ENCODE measurements around the gene CDKL4.
"Not testable (repeated sequence)": the region's sequence is repeated elsewhere in the genome, so short reads cannot be mapped to it uniquely, and the experiment has no call there.

The CDKL4 gene

DNA sequence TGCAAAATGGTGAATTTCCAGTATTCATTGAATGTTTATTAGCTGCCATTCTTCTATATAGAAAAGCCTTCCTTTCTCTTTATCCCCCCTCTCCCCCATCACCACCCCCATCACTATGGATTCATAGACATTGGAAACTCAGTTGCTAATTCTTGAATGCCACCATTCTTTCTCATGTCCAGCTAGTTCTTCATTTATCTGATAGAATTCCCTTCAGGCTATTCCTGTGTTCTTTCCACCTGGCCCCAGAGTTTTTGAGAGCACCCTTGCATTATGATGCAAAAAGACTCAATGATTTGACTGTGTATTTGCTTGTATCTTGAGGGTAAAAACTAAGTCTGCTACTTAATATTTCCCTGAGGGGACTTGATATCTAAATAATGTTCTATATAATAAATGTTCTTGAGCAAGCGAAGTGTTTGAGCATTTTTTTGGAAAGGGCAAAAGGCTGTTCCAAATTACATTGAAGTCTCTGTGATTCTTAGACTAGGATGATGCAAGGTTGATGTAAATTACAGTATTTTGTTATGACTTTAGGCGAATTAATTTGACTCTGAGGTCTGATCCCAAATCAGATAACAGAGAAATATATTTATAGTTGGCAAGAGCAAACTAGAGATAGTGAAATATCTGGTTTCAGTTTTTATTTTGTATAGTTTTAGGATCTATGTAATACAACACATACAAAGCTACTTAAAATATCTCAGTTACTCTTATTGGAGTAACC, 104.1 kb downstream of the CDKL4 start:
- TF ChIP-seq, protein P1, sequence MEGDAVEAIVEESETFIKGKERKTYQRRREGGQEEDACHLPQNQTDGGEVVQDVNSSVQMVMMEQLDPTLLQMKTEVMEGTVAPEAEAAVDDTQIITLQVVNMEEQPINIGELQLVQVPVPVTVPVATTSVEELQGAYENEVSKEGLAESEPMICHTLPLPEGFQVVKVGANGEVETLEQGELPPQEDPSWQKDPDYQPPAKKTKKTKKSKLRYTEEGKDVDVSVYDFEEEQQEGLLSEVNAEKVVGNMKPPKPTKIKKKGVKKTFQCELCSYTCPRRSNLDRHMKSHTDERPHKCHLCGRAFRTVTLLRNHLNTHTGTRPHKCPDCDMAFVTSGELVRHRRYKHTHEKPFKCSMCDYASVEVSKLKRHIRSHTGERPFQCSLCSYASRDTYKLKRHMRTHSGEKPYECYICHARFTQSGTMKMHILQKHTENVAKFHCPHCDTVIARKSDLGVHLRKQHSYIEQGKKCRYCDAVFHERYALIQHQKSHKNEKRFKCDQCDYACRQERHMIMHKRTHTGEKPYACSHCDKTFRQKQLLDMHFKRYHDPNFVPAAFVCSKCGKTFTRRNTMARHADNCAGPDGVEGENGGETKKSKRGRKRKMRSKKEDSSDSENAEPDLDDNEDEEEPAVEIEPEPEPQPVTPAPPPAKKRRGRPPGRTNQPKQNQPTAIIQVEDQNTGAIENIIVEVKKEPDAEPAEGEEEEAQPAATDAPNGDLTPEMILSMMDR (conservative IDR thresholded peaks at IDR 0.05): no peak
- H3K27ac ChIP-seq: peak overlapping the region; percentile 2; the same call in 1 of the 2 replicates

DNA sequence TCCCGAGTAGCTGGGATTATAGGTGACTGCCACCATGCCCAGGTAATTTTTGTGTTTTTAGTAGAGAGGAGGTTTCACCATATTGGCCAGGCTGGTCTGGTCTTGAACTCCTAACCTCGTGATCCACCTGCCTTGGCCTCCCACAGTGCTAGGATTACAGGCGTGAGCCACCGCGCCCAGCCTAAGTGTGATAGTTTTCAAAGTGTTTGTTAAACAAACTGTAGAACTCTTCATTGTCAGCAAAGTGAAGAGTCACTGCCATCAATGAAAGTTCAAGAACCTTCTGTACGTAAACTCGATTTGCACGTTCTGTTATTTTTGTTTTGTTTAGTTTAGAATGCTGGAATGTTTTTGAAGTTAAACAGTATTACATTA, 104.9 kb downstream of the CDKL4 start:
- H3K27ac ChIP-seq: no peak overlapping the region
- TF ChIP-seq, protein P1 (conservative IDR thresholded peaks at IDR 0.05): no peak

DNA sequence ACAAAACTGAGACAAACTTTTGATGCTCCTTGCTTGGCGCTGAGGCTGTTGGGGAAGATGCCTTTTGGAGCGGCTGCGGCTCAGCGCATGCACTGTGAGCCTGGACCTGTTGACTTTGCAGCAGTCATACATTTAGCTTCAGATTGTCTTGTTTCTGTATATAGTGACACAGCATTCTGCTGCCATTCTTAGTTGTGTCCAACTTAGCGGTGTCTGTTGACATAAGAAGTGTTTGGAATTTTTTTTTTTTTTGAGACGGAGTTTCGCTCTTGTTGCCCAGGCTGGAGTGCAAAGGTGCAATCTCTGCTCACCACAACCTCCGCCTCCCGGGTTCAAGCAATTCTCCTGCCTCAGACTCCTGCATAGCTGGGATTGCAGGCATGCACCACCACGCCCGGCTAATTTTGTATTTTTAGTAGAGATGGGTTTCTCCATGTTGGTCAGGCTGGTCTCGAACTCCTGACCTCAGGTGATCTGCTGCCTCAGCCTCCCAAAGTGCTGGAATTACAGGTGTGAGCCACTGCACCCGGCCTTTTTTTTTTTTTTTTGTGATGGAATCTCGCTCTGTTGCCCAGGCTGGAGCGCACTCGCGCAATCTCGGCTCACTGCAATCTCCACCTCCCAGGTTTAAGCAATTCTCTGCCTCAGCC, 105.5 kb downstream of the CDKL4 start:
- H3K27ac ChIP-seq: not testable (repeated sequence)

DNA sequence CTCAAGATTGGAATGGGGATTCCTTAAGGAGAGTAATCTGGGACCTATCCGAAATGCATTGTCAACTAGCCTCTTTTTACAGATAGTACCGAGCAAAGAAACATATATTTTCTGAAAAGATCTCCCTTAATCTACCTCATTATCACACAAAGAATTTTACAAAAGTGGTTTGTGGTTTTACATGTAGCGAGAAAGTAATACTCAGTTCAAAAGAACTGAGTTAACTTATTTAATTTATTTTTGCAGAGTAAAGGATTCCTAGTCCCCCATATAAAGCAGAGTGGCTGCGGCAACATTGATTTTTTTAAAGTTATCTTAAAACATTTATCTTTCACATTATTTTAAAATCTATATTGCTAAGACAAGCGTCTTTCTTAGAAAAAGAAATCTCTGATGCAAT, 107.0 kb downstream of the CDKL4 start:
- TF ChIP-seq, protein P1 (conservative IDR thresholded peaks at IDR 0.05): no peak
- no peak overlapping the region for H3K27ac ChIP-seq

DNA sequence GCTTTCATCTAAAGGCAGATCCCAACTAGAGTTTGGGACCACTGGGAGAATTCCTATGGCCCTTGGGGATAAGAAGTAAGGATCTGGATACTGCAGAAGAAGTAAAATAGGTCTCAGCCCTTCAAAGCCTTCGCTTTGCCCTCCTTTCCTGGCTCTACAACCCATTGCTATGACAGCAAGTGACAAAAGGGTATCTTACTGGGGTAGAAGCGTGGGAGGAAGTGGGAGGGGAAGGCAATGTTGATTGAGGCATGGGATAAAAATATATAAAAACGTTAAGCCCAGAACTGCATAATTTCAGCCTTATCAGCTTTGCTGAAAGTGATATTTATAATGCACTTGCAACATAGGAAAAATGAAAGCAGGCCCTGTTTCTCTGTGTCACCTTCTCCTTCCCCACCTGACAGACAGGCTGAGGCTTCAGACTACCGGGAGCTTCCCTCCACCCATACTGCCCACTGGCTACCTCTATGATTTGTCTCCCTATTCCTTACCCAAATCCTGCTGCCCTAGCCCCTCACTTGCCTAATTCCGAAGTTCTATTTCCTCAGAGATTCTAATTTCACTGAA, 108.0 kb downstream of the CDKL4 start:
- H3K27ac ChIP-seq: no peak overlapping the region
- TF ChIP-seq, protein P1 (conservative IDR thresholded peaks at IDR 0.05): no peak

DNA sequence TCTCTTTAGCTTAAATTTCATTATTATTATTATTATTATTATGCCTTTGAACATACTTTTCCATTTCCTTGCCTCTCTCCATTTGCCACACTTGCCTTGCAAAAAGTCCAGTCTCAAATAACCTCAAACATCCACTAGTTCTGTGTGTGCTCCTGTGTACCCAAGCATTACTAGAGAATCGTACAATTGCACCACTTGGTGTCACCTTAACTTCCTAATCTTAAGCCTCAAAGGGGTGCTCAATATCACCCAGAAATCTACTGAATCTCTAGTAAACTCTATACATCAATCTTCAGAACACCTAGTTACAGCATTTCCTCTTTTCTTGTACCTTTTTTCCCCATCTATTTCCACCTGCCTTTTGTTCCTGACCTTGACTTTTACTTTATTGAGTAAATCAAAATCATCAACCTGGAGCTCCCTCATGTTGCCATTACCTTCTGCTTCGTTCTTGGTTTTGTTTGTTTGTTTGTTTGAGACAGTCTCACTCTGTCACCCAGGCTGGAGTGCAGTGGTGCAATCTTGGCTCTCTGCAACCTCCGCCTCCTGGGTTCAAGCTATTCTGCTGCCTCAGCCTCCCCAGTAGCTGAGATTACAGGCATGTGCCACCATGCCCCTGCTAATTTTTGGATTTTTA, 110.4 kb downstream of the CDKL4 start:
- H3K27ac ChIP-seq: no peak overlapping the region
- TF ChIP-seq, protein P1 (conservative IDR thresholded peaks at IDR 0.05): no peak

DNA sequence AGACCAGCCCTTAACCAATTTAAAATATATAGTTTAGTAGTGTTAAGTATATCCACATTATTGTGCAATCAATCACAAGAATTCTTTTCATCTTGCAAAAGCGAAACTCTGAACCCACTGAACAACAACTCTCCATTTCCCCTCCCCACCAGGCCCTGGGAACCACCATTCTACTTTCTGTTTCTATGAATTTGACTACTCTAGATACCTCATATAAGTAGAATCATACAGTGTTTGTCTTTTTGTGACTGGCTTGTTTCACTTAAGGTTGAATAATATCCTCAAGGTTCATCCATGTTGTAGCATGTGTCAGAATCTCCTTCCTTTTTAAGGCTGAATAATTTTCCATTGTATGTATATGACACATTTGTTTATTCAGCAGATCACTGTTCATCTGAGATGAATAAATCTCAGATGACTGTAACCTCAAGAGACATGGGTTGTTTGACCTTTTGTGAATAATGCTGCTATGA, 114.8 kb downstream of the CDKL4 start:
- TF ChIP-seq, protein P1 (conservative IDR thresholded peaks at IDR 0.05): no peak
- no peak overlapping the region for H3K27ac ChIP-seq

Measured in VCaP (cell line).